Erythroblast (primary cell): ENCODE data around the gene GRK4.

Source experiments
- GATA1 ChIP-seq: IDR thresholded peaks from 2 replicates; pipeline ENCODE4 v1.6.1; 2011; ENCODE audit warnings: low read depth, mild to moderate bottlenecking, control low read depth, low read length, moderate library complexity
- POLR2A ChIP-seq: IDR thresholded peaks from 2 replicates; pipeline ENCODE4 v1.6.1; 2011; ENCODE audit warnings: mild to moderate bottlenecking, low read length

GRCh38 chr4:2950221-2950989 lies 13.0 kb upstream of the GRK4 start:
- TF ChIP-seq POLR2A (no peak), GATA1 (no peak)
